RWPE1 (cell line): ENCODE measurements around the gene CENPQ.

Source experiments
- CTCF ChIA-PET: fragments of 350-600 bp; sonication (Branson Sonifier 250); formaldehyde crosslinking; extraction: SDS; loops from one replicate; lab custom pipeline; 2021; lab: Yijun Ruan, JAX
- POLR2A ChIA-PET: fragments of 400-600 bp; formaldehyde crosslinking; extraction: SDS; loops from one replicate; lab custom pipeline; 2020; ENCODE audit warnings: antibody characterized with exemption; ENCODE audit not compliant: low non-redundant PET; lab: Yijun Ruan, JAX
- DNase-seq: peaks from one replicate; pipeline ENCODE4 v3.0.0; 2012; ENCODE audit warnings: low spot score
- H3K27ac ChIP-seq: fragments of 450-650 bp; 2 replicates; pipeline ENCODE4 v1.5.1; 2017
- TF ChIP-seq, protein P1 (sequence below): fragments of 450-650 bp; conservative IDR thresholded peaks from 2 replicates; pipeline ENCODE4 v1.5.1; 2017; ENCODE audit warnings: low read depth, mild to moderate bottlenecking

The CENPQ gene, protein sequence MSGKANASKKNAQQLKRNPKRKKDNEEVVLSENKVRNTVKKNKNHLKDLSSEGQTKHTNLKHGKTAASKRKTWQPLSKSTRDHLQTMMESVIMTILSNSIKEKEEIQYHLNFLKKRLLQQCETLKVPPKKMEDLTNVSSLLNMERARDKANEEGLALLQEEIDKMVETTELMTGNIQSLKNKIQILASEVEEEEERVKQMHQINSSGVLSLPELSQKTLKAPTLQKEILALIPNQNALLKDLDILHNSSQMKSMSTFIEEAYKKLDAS

DNA sequence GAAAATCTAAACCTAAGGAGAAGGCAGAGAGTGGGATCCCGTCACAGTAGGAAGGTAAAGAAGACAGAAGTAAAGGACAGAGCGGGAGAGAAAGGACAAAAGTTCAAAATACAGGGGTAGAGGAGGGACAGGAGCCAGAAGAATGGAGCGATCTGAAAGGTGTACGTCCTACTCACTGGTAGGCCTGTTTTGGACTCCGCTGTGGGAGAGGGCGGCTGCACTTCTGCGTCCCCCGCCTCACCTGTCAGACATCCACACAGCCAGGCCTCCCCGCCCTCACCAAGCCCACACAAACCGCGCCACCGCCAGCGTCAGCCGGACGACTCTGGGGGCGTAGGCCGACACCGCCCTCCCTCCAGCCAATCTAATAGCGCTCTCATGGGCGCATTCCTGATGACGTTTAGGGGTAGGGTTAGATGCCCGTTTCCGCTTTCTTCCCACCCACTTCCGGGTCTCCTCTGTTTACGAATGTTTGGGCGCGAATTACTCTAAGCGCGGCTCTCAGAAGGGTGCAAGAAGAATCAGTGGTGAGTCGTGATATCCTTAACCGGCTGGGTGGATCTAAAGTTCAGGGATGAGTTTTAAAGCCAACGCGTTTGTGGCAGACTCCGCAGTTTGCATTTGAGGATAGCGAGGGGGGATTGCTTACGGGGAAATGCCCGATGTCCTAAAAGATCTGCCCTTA lies at the start of gene CENPQ, which contains the start of gene MMUT:
TSS of gene CENPQ (plus strand) at position 444 of the 685 bp plus-strand sequence. CDS start 6,807 bp downstream, outside the sequence.
TSS of gene MMUT (minus strand) at position 327 of the 685 bp plus-strand sequence. CDS start 3,787 bp downstream, outside the sequence.
- H3K27ac ChIP-seq = peak within 1 kb of the TSS; percentile 74
- POLR2A ChIA-PET = no interaction called here
- CTCF ChIA-PET = no interaction called here
- DNase-seq = peak; percentile 97
- TF ChIP-seq, protein P1, sequence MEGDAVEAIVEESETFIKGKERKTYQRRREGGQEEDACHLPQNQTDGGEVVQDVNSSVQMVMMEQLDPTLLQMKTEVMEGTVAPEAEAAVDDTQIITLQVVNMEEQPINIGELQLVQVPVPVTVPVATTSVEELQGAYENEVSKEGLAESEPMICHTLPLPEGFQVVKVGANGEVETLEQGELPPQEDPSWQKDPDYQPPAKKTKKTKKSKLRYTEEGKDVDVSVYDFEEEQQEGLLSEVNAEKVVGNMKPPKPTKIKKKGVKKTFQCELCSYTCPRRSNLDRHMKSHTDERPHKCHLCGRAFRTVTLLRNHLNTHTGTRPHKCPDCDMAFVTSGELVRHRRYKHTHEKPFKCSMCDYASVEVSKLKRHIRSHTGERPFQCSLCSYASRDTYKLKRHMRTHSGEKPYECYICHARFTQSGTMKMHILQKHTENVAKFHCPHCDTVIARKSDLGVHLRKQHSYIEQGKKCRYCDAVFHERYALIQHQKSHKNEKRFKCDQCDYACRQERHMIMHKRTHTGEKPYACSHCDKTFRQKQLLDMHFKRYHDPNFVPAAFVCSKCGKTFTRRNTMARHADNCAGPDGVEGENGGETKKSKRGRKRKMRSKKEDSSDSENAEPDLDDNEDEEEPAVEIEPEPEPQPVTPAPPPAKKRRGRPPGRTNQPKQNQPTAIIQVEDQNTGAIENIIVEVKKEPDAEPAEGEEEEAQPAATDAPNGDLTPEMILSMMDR = no peak

DNA sequence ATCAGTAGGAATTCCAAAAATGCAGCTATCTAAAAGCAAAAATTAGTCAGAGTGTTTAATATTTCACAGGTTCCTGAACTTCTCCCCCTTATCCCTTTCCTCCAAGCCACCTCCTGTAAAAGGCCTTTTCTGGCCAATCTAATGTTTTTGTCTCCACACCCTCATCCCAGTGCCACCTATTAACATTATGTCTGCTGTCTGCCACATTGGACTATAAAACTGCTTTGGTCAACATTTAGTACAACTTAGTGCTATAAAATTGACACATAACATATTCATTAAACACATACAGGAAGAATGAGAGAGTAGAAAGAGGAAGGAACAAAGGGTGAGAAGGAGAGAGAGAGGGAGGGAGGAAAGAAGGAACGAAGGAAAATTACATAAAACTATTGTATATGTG lies 47.8 kb upstream of the CENPQ start:
- TF ChIP-seq, protein P1 = no peak
- H3K27ac ChIP-seq = no peak overlapping the region
- ChIA-PET CTCF (interaction anchor here (0.6 kb wide), 1 partner anchor 459 kb away, joined by 5 read pairs; no protein-coding TSS in a partner anchor), POLR2A (no interaction called here)
- DNase-seq = no peak

DNA sequence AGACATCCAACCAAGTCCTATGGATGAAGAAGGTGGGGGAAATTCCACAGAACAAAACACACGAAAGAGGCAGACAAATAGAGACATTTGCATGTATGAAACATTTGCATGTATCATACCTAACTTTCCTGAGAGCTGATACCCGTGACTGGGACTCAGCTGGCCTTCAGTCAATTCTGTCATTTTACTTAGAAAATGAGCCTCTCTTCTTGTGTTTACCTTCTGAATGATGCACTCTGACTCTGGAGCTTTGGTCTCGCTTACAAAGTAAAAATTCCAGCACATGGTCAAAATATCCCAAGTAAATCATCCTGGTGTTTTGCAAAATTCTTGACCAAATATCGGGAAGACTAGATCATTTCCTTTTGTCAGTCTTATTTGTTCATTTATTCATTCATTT lies 47.0 kb upstream of the CENPQ start:
- POLR2A ChIA-PET = no interaction called here
- CTCF ChIA-PET = no interaction called here
- no peak for DNase-seq
- no peak overlapping the region for H3K27ac ChIP-seq
- TF ChIP-seq, protein P1 = no peak

DNA sequence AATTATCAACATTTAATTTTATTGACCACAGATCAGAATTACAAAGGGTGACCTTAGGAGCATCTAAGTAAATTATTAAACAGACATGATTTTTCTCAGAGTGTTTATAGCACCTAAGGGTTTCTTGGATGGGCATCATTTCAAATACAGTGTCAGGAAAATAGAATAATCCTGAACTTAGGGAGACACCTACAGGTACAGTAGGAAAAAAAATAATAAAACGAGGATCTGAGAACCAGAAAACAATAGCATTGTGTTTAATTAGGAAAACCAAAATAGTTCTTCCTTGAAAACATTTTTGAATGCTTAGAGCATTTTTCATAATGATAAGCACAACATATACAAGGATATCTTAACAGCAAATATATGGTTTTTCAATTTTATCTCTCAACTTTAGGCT lies 39.4 kb upstream of the CENPQ start:
- peak; percentile 20 for DNase-seq
- H3K27ac ChIP-seq = no peak overlapping the region
- ChIA-PET POLR2A (no interaction called here), CTCF (no interaction called here)
- TF ChIP-seq, protein P1 = peak; percentile 25; the same call in 1 of the 2 replicates

DNA sequence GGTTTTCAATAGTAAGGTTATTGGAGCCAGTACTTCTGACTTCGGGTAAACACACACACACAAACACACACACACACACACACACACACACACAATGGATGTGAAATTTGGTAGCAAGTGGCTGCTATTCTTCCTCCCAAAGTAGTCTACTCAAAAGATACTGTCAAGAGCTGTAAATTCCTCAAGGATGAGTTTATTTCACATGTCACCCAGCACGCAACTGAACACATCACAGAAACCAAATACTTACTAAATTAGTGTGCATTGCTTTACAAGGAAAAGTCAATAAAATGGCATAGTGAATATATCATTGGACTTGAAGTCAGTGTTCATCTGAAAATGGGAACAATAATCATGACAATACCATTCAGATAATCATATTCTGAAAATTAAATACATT lies 33.0 kb upstream of the CENPQ start:
- ChIA-PET CTCF (no interaction called here), POLR2A (interaction anchor here (0.7 kb wide), 1 partner anchor 775 kb away, joined by 3 read pairs; no protein-coding TSS in a partner anchor)
- TF ChIP-seq, protein P1 = no peak
- no peak for DNase-seq
- H3K27ac ChIP-seq = no peak overlapping the region

DNA sequence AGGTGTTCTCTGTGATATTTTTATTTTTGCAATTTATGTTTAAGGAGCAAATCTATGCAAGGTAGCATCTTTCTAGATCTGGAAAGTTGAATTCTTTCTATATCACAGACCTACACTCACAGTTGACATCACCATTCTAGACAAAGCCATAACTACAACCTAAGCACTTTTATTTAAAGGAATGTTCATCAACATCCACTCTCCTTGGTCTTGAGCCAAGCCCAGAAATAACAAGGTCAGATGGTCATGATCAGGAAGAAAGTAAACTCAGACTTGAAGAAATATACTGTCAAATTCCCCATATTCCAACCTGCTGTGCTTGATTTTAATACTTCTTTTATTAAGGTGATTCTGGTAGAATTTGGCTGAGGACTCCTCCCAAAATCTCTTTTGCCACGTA lies 32.3 kb upstream of the CENPQ start:
- TF ChIP-seq, protein P1 = no peak
- CTCF ChIA-PET = no interaction called here
- POLR2A ChIA-PET = no interaction called here
- no peak overlapping the region for H3K27ac ChIP-seq
- DNase-seq = no peak
